Lung (tissue), 12 donors: ENCODE measurements around the gene HSPB7. TPM values are rescaled to one million over a fixed set of nuclear protein-coding genes. Genes with fewer than 3 reads are reported as not detected.

Source experiments
- ATAC-seq: fragments of 200-7000 bp; cut with Tn5 transposase; one replicate; pipeline ENCODE4 v1.9.1; 2020; ENCODE audit warnings: moderate number of reproducible peaks; ENCODE audit not compliant: insufficient read depth, low FRiP score
- DNase-seq, 3 donors: peaks; one replicate each; pipeline ENCODE4 v3.0.0-alpha.2; 2013 to 2017
- H3K27ac ChIP-seq, 2 donors: one replicate each; pipeline ENCODE4 v1.5.1; 2013; ENCODE audit warnings: mild to moderate bottlenecking in 2 of 2, moderate library complexity in 2 of 2, control low read depth in 1 of 2, inconsistent platforms in 1 of 2, low read depth in 1 of 2, low read length in 1 of 2
- H3K27me3 ChIP-seq, 3 donors: one replicate each; pipeline ENCODE4 v1.5.1; 2013; ENCODE audit warnings: low read length in 2 of 3; ENCODE audit not compliant: control insufficient read depth in 3 of 3, insufficient read depth in 3 of 3
- H3K36me3 ChIP-seq, 4 donors: one replicate each; pipeline ENCODE4 v1.5.1; 2013; ENCODE audit warnings: low read length in 4 of 4, mild to moderate bottlenecking in 1 of 4, moderate library complexity in 1 of 4; ENCODE audit not compliant: control insufficient read depth in 4 of 4, insufficient read depth in 4 of 4
- H3K4me1 ChIP-seq, 5 donors: one replicate each; pipeline ENCODE4 v1.5.1; 2013; ENCODE audit warnings: low read length in 5 of 5, mild to moderate bottlenecking in 2 of 5, moderate library complexity in 1 of 5; ENCODE audit not compliant: control insufficient read depth in 5 of 5, insufficient read depth in 5 of 5
- H3K4me3 ChIP-seq: one replicate; pipeline ENCODE4 v1.5.1; 2013; ENCODE audit warnings: mild to moderate bottlenecking, control low read depth, moderate library complexity
- H3K9ac ChIP-seq, 2 donors: one replicate each; pipeline ENCODE4 v1.5.1; 2013; ENCODE audit warnings: low read length in 2 of 2, control low read depth in 1 of 2; ENCODE audit not compliant: insufficient read depth in 1 of 2
- H3K9me3 ChIP-seq, 4 donors: one replicate each; pipeline ENCODE4 v1.5.1; 2013; ENCODE audit warnings: low read length in 3 of 4, mild to moderate bottlenecking in 1 of 4, moderate library complexity in 1 of 4; ENCODE audit not compliant: control insufficient read depth in 4 of 4, insufficient read depth in 3 of 4
- CTCF ChIP-seq: IDR thresholded peaks from 2 replicates; pipeline ENCODE4 v1.5.1; 2012; ENCODE audit warnings: mild to moderate bottlenecking; ENCODE audit errors: control extremely low read depth, extremely low read depth
- WGBS, 2 donors: extraction: QIAGEN DNeasy Blood & Tissue Kit; methylation state at CpG; one replicate each; pipeline ENCODE4 v1.1.7; 2013; 5-methylcytosine and 5-hydroxymethylcytosine counted together
- polyA plus RNA-seq, 2 donors: library from polyadenylated mRNA; stranded (reverse); fragments of 200-250 nt; gene quantifications; one replicate each; pipeline ENCODE4 v1.2.1, GENCODE V29; 2013
- total RNA-seq, 2 donors: library from RNA; depleted of rRNA in 1 of 2; stranded (reverse); fragments of >200 nt in 1 of 2; gene quantifications; one replicate each; pipeline ENCODE4 v1.2.1, GENCODE V29; 2014 to 2021
- donor health status: control.
- donor health status: control.
- donor health status: Bipolar disorder and iron deficiency.
- donor health status: healthy.
- donor health status: DM: yes; HTN: yes; CAD: no.

HSPB7 gene
- total and polyA plus RNA-seq, 4 donors, result 2.4 to 34.2 (median 11.4) TPM

GRCh38 chr1:15994590-15995351, 23.1 kb downstream of the HSPB7 start:
- 58 to 77% methylated on average over 11 of the region's 11 CpGs for WGBS, 2 donors
- DNase-seq (peak; percentile 42 to 54 (median 52)), ATAC-seq (peak; percentile 71)
- no peaks in the 10 kb centered on the region for H3K9me3 ChIP-seq
- no peak overlapping the region for H3K27ac ChIP-seq
- H3K4me1 ChIP-seq, result no peaks in the 10 kb centered on the region
- H3K27me3 ChIP-seq, result no peaks in the 10 kb centered on the region
- TF ChIP-seq CTCF, result peak; percentile 86
- H3K36me3 ChIP-seq, result no peaks in the 10 kb centered on the region
- no peak overlapping the region for H3K4me3 ChIP-seq
- no peak overlapping the region for H3K9ac ChIP-seq

DNA sequence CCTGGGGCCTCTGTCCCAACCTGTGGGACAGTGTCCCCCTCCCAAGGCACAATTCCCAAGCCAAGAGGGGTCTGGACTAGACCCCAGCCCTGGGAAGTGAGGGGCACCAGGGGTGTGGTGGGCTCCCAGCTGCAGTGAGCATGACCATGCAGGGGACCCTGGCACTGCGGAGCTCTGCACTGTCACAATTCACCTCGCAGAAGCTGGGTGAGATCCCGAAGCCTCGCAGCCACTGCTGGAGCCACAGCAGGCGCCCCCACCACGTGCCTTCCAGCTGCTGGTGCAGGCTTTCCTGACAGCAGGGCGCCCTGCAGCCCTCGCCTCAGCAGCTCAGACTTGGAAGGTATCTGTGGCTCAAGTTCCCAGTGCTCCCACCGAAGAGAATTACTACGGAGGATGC, 23.8 kb downstream of the HSPB7 start:
- WGBS, 2 donors, result 94 to 98% methylated on average over 10 of the region's 10 CpGs
- H3K36me3 ChIP-seq, result no peaks in the 10 kb centered on the region
- DNase-seq, result no peak
- H3K27me3 ChIP-seq, result no peaks in the 10 kb centered on the region
- no peaks in the 10 kb centered on the region for H3K9me3 ChIP-seq
- ATAC-seq, result no peak
- H3K4me3 ChIP-seq, result no peak overlapping the region
- no peak for TF ChIP-seq CTCF
- H3K27ac ChIP-seq, result no peak overlapping the region
- H3K4me1 ChIP-seq, result no peaks in the 10 kb centered on the region
- H3K9ac ChIP-seq, result no peak overlapping the region

GRCh38 chr1:15993666-15994065, 24.2 kb downstream of the HSPB7 start:
- Histone ChIP-seq H3K27me3 (no peaks in the 10 kb centered on the region), H3K4me1 (no peaks in the 10 kb centered on the region), H3K9ac (no peak overlapping the region), H3K9me3 (no peaks in the 10 kb centered on the region), H3K27ac (no peak overlapping the region), H3K36me3 (no peaks in the 10 kb centered on the region), H3K4me3 (no peak overlapping the region)
- TF ChIP-seq CTCF, result no peak
- DNase-seq, result no peak
- ATAC-seq, result no peak
- 93 to 97% methylated on average over 15 of the region's 15 CpGs for WGBS, 2 donors
